Stomach (tissue), 9 donors: ENCODE data around the gene PAK5. TPM values are rescaled to one million over a fixed set of nuclear protein-coding genes. Genes with fewer than 3 reads are reported as not detected.

ENCODE experiments used
- DNase-seq, 2 donors: peaks; one replicate each; pipeline versions ENCODE4 v3.0.0 to v3.0.0-alpha.2; 2013 to 2019
- H3K27ac ChIP-seq, 5 donors: fragments of 200-600 bp in 4 of 5; sonication (generic) in 4 of 5; one replicate each; pipeline ENCODE4 v1.5.1; 2013 to 2019; ENCODE audit warnings: mild to moderate bottlenecking in 1 of 5, moderate library complexity in 1 of 5
- H3K27me3 ChIP-seq, 3 donors: fragments of 200-600 bp; sonication (generic); one replicate each; pipeline ENCODE4 v1.5.1; 2017 to 2019; ENCODE audit warnings: mixed run types in 1 of 3
- H3K36me3 ChIP-seq, 4 donors: fragments of 200-600 bp; sonication (generic); 1 replicate in 3 of 4; 2 replicates in 1 of 4; pipeline ENCODE4 v1.5.1; 2016 to 2019
- H3K4me1 ChIP-seq, 4 donors: fragments of 200-600 bp; sonication (generic); one replicate each; pipeline ENCODE4 v1.5.1; 2016 to 2019
- H3K4me3 ChIP-seq, 4 donors: fragments of 200-600 bp; sonication (generic) in 3 of 4; one replicate each; pipeline ENCODE4 v1.5.1; 2016 to 2019; ENCODE audit warnings: mild to moderate bottlenecking in 1 of 4
- H3K9me3 ChIP-seq, 4 donors: fragments of 200-600 bp; sonication (generic); one replicate each; pipeline ENCODE4 v1.5.1; 2016 to 2019
- CTCF ChIP-seq, 7 experiments: fragments of 450-650 bp in 4 of 7; fragments of 200-600 bp in 3 of 7; sonication (generic) in 3 of 7; IDR thresholded peaks; one replicate each; pipeline ENCODE4 v1.5.1; 2016 to 2019; ENCODE audit warnings: antibody characterized with exemption in 7 of 7, control low read depth in 2 of 7, mild to moderate bottlenecking in 1 of 7
- EP300 ChIP-seq: sonication (generic); formaldehyde crosslinking; IDR thresholded peaks from one replicate; pipeline ENCODE4 v1.6.1; 2017; ENCODE audit warnings: antibody characterized with exemption
- POLR2A ChIP-seq, 4 donors: fragments of 450-650 bp; IDR thresholded peaks; one replicate each; pipeline ENCODE4 v1.6.1; 2016; ENCODE audit warnings: antibody characterized with exemption in 4 of 4, control low read depth in 2 of 4, mild to moderate bottlenecking in 1 of 4, moderate library complexity in 1 of 4
- POLR2AphosphoS5 ChIP-seq, 3 donors: sonication (generic); formaldehyde crosslinking; IDR thresholded peaks; one replicate each; pipeline ENCODE4 v1.6.1; 2016; ENCODE audit warnings: antibody characterized with exemption in 3 of 3
- WGBS, 5 donors: extraction: QIAGEN DNeasy Blood & Tissue Kit in 3 of 5; methylation state at CpG; one replicate each; pipeline versions ENCODE4 v1.1.5 to v1.1.7; 2013 to 2018; 5-methylcytosine and 5-hydroxymethylcytosine counted together
- intact Hi-C: fragments of 100-400 bp; cut with DNase I; formaldehyde crosslinking; loops from one replicate; pipeline ENCODE4 v1.15.1; 2023; ENCODE audit warnings: low total_unique reads
- polyA plus RNA-seq, 3 donors: library from polyadenylated mRNA; stranded (reverse); fragments of 200-250 nt; gene quantifications; one replicate each; pipeline ENCODE4 v1.2.3, GENCODE V29; 2013
- total RNA-seq, 5 donors: library from RNA; depleted of rRNA; stranded (reverse); fragments of >200 nt; gene quantifications; one replicate each; pipeline versions ENCODE4 v1.1.0 to v1.2.3, GENCODE V29; 2014 to 2016
- donor health status: healthy with polysubstance abuse.
- donor health status: Bipolar disorder and iron deficiency.
- donor health status: healthy.

The PAK5 gene
- total and polyA plus RNA-seq, 8 donors, result under 0.01 to 0.92 (median 0.35) TPM; not detected in 3

GRCh38 chr20:9532069-9532838, 306.6 kb downstream of the PAK5 start:
- TF ChIP-seq POLR2A (IDR thresholded peaks at IDR 0.05) (no peak), CTCF (IDR thresholded peaks at IDR 0.05) (no peak), POLR2AphosphoS5 (IDR thresholded peaks at IDR 0.05) (no peak), EP300 (no peak)
- Histone ChIP-seq H3K4me3 (no peak overlapping the region), H3K27ac (no peak overlapping the region), H3K4me1 (no peaks in the 10 kb centered on the region), H3K36me3 (no peaks in the 10 kb centered on the region), H3K9me3 (no peaks in the 10 kb centered on the region), H3K27me3 (no peaks in the 10 kb centered on the region)
- DNase-seq, result no peak
- WGBS, 5 donors, result 56 to 67% (median 62%) methylated on average over 4 of the region's 4 CpGs
- intact Hi-C loops, result no loop called here

DNA sequence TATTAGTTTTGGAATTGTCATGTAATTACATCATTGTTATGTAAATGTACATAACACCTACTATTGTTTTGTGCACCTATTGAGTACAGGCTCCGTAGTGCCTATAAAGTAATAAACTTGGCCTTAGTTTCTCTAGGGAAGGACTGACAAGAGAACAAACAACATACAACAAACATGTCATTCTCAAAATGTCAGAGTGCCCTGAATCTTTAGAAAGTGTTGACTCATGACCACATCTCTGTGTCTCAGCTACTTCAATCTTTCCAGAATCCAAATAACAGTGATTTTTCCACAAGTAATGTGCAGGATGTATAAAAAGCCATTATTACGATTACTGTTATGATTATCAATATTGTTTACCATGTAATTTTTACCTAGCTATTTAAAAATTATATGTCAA, 307.3 kb downstream of the PAK5 start:
- intact Hi-C loops, result no loop called here
- Histone ChIP-seq H3K27me3 (no peaks in the 10 kb centered on the region), H3K4me1 (no peaks in the 10 kb centered on the region), H3K36me3 (no peaks in the 10 kb centered on the region), H3K27ac (no peak overlapping the region), H3K4me3 (no peak overlapping the region), H3K9me3 (no peaks in the 10 kb centered on the region)
- WGBS, 5 donors, result 75 to 85% (median 76%) methylated on average over 2 of the region's 2 CpGs
- no peak for DNase-seq
- no peak for TF ChIP-seq EP300
- no peak for TF ChIP-seq CTCF (IDR thresholded peaks at IDR 0.05)
- no peak for TF ChIP-seq POLR2AphosphoS5 (IDR thresholded peaks at IDR 0.05)
- no peak for TF ChIP-seq POLR2A (IDR thresholded peaks at IDR 0.05)

DNA sequence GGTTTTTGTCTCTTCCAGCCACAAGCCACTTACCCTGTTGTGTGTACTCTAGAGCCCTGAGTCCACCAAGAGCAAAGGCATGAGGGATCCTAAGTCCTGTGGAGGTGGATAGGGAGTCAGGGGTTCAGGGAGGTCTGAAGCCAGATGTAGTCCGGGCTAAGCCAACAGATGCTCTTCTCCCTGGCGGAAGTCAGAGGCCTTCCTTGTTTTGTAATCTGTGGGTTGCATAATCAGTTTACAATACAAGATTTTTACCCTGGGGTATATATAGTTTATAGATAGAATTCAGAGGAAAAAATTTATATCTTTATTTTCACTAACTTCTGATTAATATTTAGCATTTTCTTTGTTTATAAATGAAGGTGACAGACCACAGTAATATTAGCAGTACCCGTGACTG, 315.2 kb downstream of the PAK5 start:
- no peak for TF ChIP-seq EP300
- no peak for TF ChIP-seq CTCF (IDR thresholded peaks at IDR 0.05)
- 72 to 93% (median 79%) methylated on average over 3 of the region's 3 CpGs for WGBS, 5 donors
- no peak overlapping the region for H3K4me3 ChIP-seq
- intact Hi-C loops, result no loop called here
- H3K27me3 ChIP-seq, result peaks cover 0 to 21% (median 0%) of the 10 kb centered on the region in 3 donors
- DNase-seq, result no peak
- no peaks in the 10 kb centered on the region for H3K36me3 ChIP-seq
- no peaks in the 10 kb centered on the region for H3K9me3 ChIP-seq
- no peak overlapping the region for H3K27ac ChIP-seq
- H3K4me1 ChIP-seq, result no peaks in the 10 kb centered on the region

DNA sequence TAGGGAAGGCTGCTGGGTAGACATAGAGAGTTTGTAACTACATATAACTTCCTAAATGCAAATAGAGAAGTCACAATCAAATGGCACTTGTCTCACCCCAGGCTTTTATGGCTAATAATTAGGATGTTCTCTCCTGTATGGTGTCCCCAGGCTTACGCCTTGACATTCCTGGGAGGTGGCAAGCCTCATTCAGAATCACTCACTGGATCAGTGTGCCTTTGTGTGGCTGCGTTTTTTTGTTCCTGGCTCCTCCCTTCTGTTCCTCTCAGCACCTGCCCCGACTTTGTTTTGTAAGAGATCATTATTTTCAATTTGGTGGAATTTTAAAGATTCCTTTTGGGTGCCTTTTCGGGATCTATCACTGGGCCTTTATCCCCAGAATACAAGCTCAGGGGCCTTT, 318.8 kb downstream of the PAK5 start:
- Histone ChIP-seq H3K9me3 (no peaks in the 10 kb centered on the region), H3K4me3 (no peak overlapping the region), H3K4me1 (peaks cover 10 to 17% (median 14%) of the 10 kb centered on the region in 4 donors), H3K36me3 (no peaks in the 10 kb centered on the region), H3K27me3 (peaks cover 0 to 56% (median 19%) of the 10 kb centered on the region in 3 donors), H3K27ac (no peak overlapping the region)
- WGBS, 5 donors, result 67 to 82% (median 75%) methylated on average over 4 of the region's 4 CpGs
- no peak for DNase-seq
- TF ChIP-seq POLR2A (IDR thresholded peaks at IDR 0.05), result no peak
- no peak for TF ChIP-seq EP300
- TF ChIP-seq POLR2AphosphoS5 (IDR thresholded peaks at IDR 0.05), result no peak
- no peak for TF ChIP-seq CTCF (IDR thresholded peaks at IDR 0.05)
- intact Hi-C loops, result no loop called here
